HCT116 (cell line): ENCODE results near the gene CRMP1. TPM values are rescaled to one million over a fixed set of nuclear protein-coding genes. Genes with fewer than 3 reads are reported as not detected.

Source experiments
- ATAC-seq: fragments of 200-7000 bp; cut with Tn5 transposase; 2 replicates; pipeline ENCODE4 v1.9.1; 2020; ENCODE audit warnings: mild to moderate bottlenecking, moderate library complexity
- BruUV-seq: library from RNA; stranded (reverse); fragments of 400-500 nt; replicated peaks from 2 replicates; lab custom pipeline; 2021; lab: Mats Ljungman, UMichigan
- CTCF ChIA-PET: fragments of 300-600 bp; sonication (Branson Sonifier 250); formaldehyde crosslinking; loops from one replicate; lab custom pipeline; 2021; ENCODE audit warnings: antibody characterized with exemption; lab: Charles Lee
- POLR2A ChIA-PET: fragments of 300-600, 350-600 bp; sonication (Branson Sonifier 250); formaldehyde crosslinking; loops from one replicate; lab custom pipeline; 2021; ENCODE audit warnings: antibody characterized with exemption; lab: Charles Lee
- RAD21 ChIA-PET, 2 experiments: fragments of 300-600 bp; sonication (Branson Sonifier 250); formaldehyde crosslinking; loops; one replicate each; lab custom pipeline; 2023; ENCODE audit warnings: low total read pairs in 2 of 2; ENCODE audit not compliant: uncharacterized antibody in 2 of 2, unreplicated experiment in 2 of 2, low non-redundant PET in 1 of 2; lab: Charles Lee
- DNase-seq: peaks from one replicate; pipeline ENCODE4 v3.0.0-alpha.2; 2010; ENCODE audit warnings: low read depth, low spot score
- H2AFZ ChIP-seq: fragments of 200-600 bp; shearing (Covaris generic), sonication (generic); 2 replicates; pipeline ENCODE4 v1.6.1; 2017; ENCODE audit warnings: low read depth, mixed run types, mixed read lengths, antibody characterized with exemption, low read length; ENCODE audit not compliant: poor library complexity, severe bottlenecking
- H3K27ac ChIP-seq: 2 replicates; pipeline ENCODE4 v1.5.1; 2012; ENCODE audit warnings: low read depth, low read length
- H3K27me3 ChIP-seq: fragments of 200-600 bp; sonication (generic); 2 replicates; pipeline ENCODE4 v1.6.1; 2016; ENCODE audit warnings: mixed run types, low read length, mixed read lengths; ENCODE audit not compliant: insufficient read depth
- H3K36me3 ChIP-seq, 2 experiments: fragments of 200-500 bp in 1 of 2; fragments of 200-600 bp in 1 of 2; sonication (Bioruptor generic) in 1 of 2; sonication (generic) in 1 of 2; 2 replicates each; pipeline versions ENCODE4 v1.5.1 to v1.6.1; 2014 to 2016; ENCODE audit warnings: low read length in 2 of 2, inconsistent platforms in 1 of 2, mixed read lengths in 1 of 2, mixed run types in 1 of 2; ENCODE audit not compliant: insufficient read depth in 2 of 2, control insufficient read depth in 1 of 2
- H3K4me1 ChIP-seq, 2 experiments: fragments of 200-600 bp in 1 of 2; sonication (generic) in 1 of 2; 2 replicates each; pipeline versions ENCODE4 v1.5.1 to v1.6.1; 2012 to 2017; ENCODE audit warnings: low read length in 2 of 2, inconsistent platforms in 1 of 2, mild to moderate bottlenecking in 1 of 2, mixed read lengths in 1 of 2, mixed run types in 1 of 2, moderate library complexity in 1 of 2; ENCODE audit not compliant: insufficient read depth in 2 of 2, control insufficient read depth in 1 of 2
- H3K4me2 ChIP-seq: fragments of 200-600 bp; sonication (generic); 2 replicates; pipeline ENCODE4 v1.6.1; 2017; ENCODE audit warnings: mixed run types, low read length, mixed read lengths
- H3K4me3 ChIP-seq, 2 experiments: fragments of 200-600 bp in 1 of 2; sonication (generic) in 1 of 2; replicated peaks in 1 of 2; 2 replicates each; pipeline ENCODE4 v1.5.1; 2011 to 2016; ENCODE audit warnings: low read length in 2 of 2, control low read depth in 1 of 2, low read depth in 1 of 2, mild to moderate bottlenecking in 1 of 2, mixed read lengths in 1 of 2, mixed run types in 1 of 2
- H3K79me2 ChIP-seq: fragments of 200-600 bp; sonication (generic); 2 replicates; pipeline ENCODE4 v1.6.1; 2017; ENCODE audit warnings: mild to moderate bottlenecking, mixed run types, low read length, moderate library complexity, mixed read lengths; ENCODE audit not compliant: insufficient read depth
- H3K9ac ChIP-seq: fragments of 200-600 bp; sonication (generic); 2 replicates; pipeline ENCODE4 v1.6.1; 2016; ENCODE audit warnings: low read length, mixed read lengths
- H3K9me2 ChIP-seq: fragments of 200-600 bp; sonication (generic), shearing (Covaris generic); 2 replicates; pipeline ENCODE4 v1.6.1; 2017; ENCODE audit warnings: mixed run types, mild to moderate bottlenecking, moderate library complexity; ENCODE audit not compliant: insufficient read depth
- H3K9me3 ChIP-seq, 2 experiments: fragments of 200-500 bp in 1 of 2; fragments of 200-600 bp in 1 of 2; sonication (Bioruptor generic) in 1 of 2; sonication (generic) in 1 of 2; 2 replicates each; pipeline ENCODE4 v1.6.1; 2014 to 2017; ENCODE audit warnings: low read length in 2 of 2, mixed read lengths in 2 of 2, inconsistent platforms in 1 of 2, low read depth in 1 of 2, mild to moderate bottlenecking in 1 of 2, mixed run types in 1 of 2, moderate library complexity in 1 of 2; ENCODE audit not compliant: control insufficient read depth in 1 of 2, insufficient read depth in 1 of 2
- H4K20me1 ChIP-seq: fragments of 200-600 bp; sonication (generic), shearing (Covaris generic); 2 replicates; pipeline ENCODE4 v1.6.1; 2017; ENCODE audit warnings: mixed run types, mild to moderate bottlenecking, moderate library complexity; ENCODE audit not compliant: insufficient read depth
- JUND ChIP-seq: IDR thresholded peaks from 2 replicates; pipeline ENCODE4 v1.6.1; 2012
- POLR2A ChIP-seq: IDR thresholded peaks from 2 replicates; pipeline ENCODE4 v1.7.0; 2011; ENCODE audit warnings: borderline replicate concordance; ENCODE audit not compliant: insufficient read depth, insufficient read length; ENCODE audit errors: extremely low read depth
- SP1 ChIP-seq: IDR thresholded peaks from 2 replicates; pipeline ENCODE4 v1.6.1; 2012; ENCODE audit warnings: low read depth
- TCF7L2 ChIP-seq: IDR thresholded peaks from 2 replicates; pipeline ENCODE4 v1.7.0; 2011; ENCODE audit warnings: borderline replicate concordance, inconsistent platforms; ENCODE audit not compliant: insufficient read depth, insufficient read length; ENCODE audit errors: extremely low read depth
- ZFX ChIP-seq: fragments of 450-650 bp; IDR thresholded peaks from 2 replicates; pipeline ENCODE4 v1.6.1; 2017
- intact Hi-C: fragments of 100-400 bp; cut with micrococcal nuclease; formaldehyde crosslinking; loops from 2 replicates; pipeline ENCODE4 v1.10.0; 2022
- total RNA-seq: library from RNA; stranded (reverse); gene quantifications from one replicate; pipeline ENCODE4 v1.2.1, GENCODE V29; 2021; ENCODE audit not compliant: unreplicated experiment
- TF ChIP-seq, protein P1 (sequence below): IDR thresholded peaks from 2 replicates; pipeline ENCODE4 v1.6.1; 2012
- TF ChIP-seq, protein P2 (sequence below): IDR thresholded peaks from 2 replicates; pipeline ENCODE4 v1.6.1; 2012
- TF ChIP-seq, protein P3 (sequence below): IDR thresholded peaks from 2 replicates; pipeline ENCODE4 v1.6.1; 2012; ENCODE audit warnings: low read depth
- TF ChIP-seq, protein P4 (sequence below): IDR thresholded peaks from 2 replicates; pipeline ENCODE4 v1.6.1; 2011; ENCODE audit warnings: mild to moderate bottlenecking, low read length, moderate library complexity; ENCODE audit not compliant: insufficient replicate concordance; ENCODE audit errors: extremely low read depth

The CRMP1 gene
- total RNA-seq, 1 experiment from 2014 or later, result not detected

DNA sequence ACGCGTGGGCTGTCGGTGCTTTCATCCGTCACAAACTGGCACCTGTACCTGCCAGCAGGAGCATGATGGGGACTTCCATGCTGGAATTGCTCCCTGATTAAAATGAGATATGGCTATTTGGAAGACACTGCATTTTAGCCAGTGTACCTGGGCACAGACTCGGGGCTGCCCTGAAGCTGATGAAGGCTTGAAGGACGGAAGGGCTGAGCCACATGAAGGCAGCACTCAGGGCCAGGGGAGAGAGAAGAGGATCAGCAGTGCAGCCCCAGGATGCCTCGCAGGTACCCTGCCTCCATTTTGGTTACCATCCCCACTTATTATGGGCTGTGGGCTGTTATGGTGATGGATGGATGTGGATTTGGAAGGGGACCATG is 79.0 kb downstream of the CRMP1 start:
- Histone ChIP-seq H2AFZ (no peak overlapping the region), H3K27me3 (peaks cover 5% of the 10 kb centered on the region; the same call in 1 of the 2 replicates), H3K79me2 (no peaks in the 10 kb centered on the region), H3K4me1 (no peaks in the 10 kb centered on the region), H3K4me2 (no peak overlapping the region), H3K9me3 (no peaks in the 10 kb centered on the region), H3K4me3 (no peak overlapping the region), H3K27ac (no peak overlapping the region), H4K20me1 (no peaks in the 10 kb centered on the region), H3K36me3 (no peaks in the 10 kb centered on the region), H3K9me2 (no peaks in the 10 kb centered on the region), H3K9ac (no peak overlapping the region)
- BruUV-seq, result no TSS peak
- ATAC-seq (no peak), DNase-seq (no peak)
- TF ChIP-seq POLR2A (no peak), JUND (no peak), ZFX (no peak), TCF7L2 (no peak), SP1 (no peak)
- TF ChIP-seq, protein P1, sequence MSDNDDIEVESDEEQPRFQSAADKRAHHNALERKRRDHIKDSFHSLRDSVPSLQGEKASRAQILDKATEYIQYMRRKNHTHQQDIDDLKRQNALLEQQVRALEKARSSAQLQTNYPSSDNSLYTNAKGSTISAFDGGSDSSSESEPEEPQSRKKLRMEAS, result no peak
- TF ChIP-seq, protein P2, sequence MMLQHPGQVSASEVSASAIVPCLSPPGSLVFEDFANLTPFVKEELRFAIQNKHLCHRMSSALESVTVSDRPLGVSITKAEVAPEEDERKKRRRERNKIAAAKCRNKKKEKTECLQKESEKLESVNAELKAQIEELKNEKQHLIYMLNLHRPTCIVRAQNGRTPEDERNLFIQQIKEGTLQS, result no peak
- TF ChIP-seq, protein P3, sequence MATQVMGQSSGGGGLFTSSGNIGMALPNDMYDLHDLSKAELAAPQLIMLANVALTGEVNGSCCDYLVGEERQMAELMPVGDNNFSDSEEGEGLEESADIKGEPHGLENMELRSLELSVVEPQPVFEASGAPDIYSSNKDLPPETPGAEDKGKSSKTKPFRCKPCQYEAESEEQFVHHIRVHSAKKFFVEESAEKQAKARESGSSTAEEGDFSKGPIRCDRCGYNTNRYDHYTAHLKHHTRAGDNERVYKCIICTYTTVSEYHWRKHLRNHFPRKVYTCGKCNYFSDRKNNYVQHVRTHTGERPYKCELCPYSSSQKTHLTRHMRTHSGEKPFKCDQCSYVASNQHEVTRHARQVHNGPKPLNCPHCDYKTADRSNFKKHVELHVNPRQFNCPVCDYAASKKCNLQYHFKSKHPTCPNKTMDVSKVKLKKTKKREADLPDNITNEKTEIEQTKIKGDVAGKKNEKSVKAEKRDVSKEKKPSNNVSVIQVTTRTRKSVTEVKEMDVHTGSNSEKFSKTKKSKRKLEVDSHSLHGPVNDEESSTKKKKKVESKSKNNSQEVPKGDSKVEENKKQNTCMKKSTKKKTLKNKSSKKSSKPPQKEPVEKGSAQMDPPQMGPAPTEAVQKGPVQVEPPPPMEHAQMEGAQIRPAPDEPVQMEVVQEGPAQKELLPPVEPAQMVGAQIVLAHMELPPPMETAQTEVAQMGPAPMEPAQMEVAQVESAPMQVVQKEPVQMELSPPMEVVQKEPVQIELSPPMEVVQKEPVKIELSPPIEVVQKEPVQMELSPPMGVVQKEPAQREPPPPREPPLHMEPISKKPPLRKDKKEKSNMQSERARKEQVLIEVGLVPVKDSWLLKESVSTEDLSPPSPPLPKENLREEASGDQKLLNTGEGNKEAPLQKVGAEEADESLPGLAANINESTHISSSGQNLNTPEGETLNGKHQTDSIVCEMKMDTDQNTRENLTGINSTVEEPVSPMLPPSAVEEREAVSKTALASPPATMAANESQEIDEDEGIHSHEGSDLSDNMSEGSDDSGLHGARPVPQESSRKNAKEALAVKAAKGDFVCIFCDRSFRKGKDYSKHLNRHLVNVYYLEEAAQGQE, result no peak
- TF ChIP-seq, protein P4, sequence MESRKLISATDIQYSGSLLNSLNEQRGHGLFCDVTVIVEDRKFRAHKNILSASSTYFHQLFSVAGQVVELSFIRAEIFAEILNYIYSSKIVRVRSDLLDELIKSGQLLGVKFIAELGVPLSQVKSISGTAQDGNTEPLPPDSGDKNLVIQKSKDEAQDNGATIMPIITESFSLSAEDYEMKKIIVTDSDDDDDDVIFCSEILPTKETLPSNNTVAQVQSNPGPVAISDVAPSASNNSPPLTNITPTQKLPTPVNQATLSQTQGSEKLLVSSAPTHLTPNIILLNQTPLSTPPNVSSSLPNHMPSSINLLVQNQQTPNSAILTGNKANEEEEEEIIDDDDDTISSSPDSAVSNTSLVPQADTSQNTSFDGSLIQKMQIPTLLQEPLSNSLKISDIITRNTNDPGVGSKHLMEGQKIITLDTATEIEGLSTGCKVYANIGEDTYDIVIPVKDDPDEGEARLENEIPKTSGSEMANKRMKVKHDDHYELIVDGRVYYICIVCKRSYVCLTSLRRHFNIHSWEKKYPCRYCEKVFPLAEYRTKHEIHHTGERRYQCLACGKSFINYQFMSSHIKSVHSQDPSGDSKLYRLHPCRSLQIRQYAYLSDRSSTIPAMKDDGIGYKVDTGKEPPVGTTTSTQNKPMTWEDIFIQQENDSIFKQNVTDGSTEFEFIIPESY, result no peak
- ChIA-PET RAD21 (no interaction called here), CTCF (interaction anchor here (1.1 to 1.6 kb wide), 4 partner anchors 10 to 428 kb away, joined by 3 to 19 read pairs (median 6); no protein-coding TSS in a partner anchor), POLR2A (no interaction called here)
- intact Hi-C loops, result loop anchor here (1.0 to 10.0 kb wide), 5 partner anchors 414 to 1559 kb away; partner anchors contain the start of gene STK32B
